NOMO-1 treated with DMSO at 0.1 percent for 48 hours (cell line): ENCODE data around the gene CES2.

ENCODE experiments used
- DNase-seq: peaks from one replicate; lab custom pipeline; 2025; ENCODE audit not compliant: unreplicated experiment; lab: John Stamatoyannopoulos, UW

The CES2 gene

GRCh38 chr16:66918803-66919568 is 16.3 kb upstream of the CES2 start, which contains the start of gene CDH16:
TSS of gene CDH16 (minus strand) at chr16:66918885. CDS start at chr16:66918065, 820 bp downstream.
- no peak for DNase-seq

GRCh38 chr16:66919569-66920298 is 15.6 kb upstream of the CES2 start:
- no peak for DNase-seq

- DNase-seq = no peak
These were observed 15.1 kb upstream of the CES2 start for GRCh38 chr16:66920299-66920590.

GRCh38 chr16:66920924-66921680 is 14.2 kb upstream of the CES2 start:
- DNase-seq = no peak

GRCh38 chr16:66921729-66922450 is 13.4 kb upstream of the CES2 start:
- no peak for DNase-seq

GRCh38 chr16:66923247-66923731 is 12.0 kb upstream of the CES2 start:
- DNase-seq = no peak

GRCh38 chr16:66923866-66924265 is 11.4 kb upstream of the CES2 start:
- no peak for DNase-seq

GRCh38 chr16:66924527-66925321 is 10.6 kb upstream of the CES2 start:
- peak; percentile 22 for DNase-seq

- no peak for DNase-seq
These were observed 9.9 kb upstream of the CES2 start, which contains the start of gene RRAD for GRCh38 chr16:66925322-66925840. TSS of gene RRAD (minus strand) at chr16:66925535. CDS start at chr16:66925179, 356 bp downstream.

GRCh38 chr16:66926171-66926947 is 9.0 kb upstream of the CES2 start:
- DNase-seq = no peak

GRCh38 chr16:66926961-66927436 is 8.3 kb upstream of the CES2 start:
- no peak for DNase-seq

GRCh38 chr16:66927918-66928649 is 7.2 kb upstream of the CES2 start:
- DNase-seq = no peak

- no peak for DNase-seq
These were observed 6.5 kb upstream of the CES2 start for GRCh38 chr16:66928702-66929388.

GRCh38 chr16:66930189-66930588 is 5.1 kb upstream of the CES2 start:
- DNase-seq = no peak

GRCh38 chr16:66931665-66932064 is 3.7 kb upstream of the CES2 start:
- DNase-seq = no peak

GRCh38 chr16:66932076-66932475 is 3.2 kb upstream of the CES2 start:
- no peak for DNase-seq

- no peak for DNase-seq
These were observed 1.6 kb upstream of the CES2 start for GRCh38 chr16:66933776-66934137.
